GM18868 (cell line): ENCODE results near the gene FOSL2.

Experiments
- ATAC-seq: cut with Tn5 transposase; IDR thresholded peaks from one replicate; pipeline ENCODE4 v1.9.1; 2021; ENCODE audit warnings: mild to moderate bottlenecking, moderate library complexity; ENCODE audit not compliant: unreplicated experiment

The FOSL2 gene

GRCh38 chr2:28393114-28393836 lies 617 bp downstream of the FOSL2 start:
- no peak for ATAC-seq

- ATAC-seq: no peak
Observed at GRCh38 chr2:28394331-28394877, 1.7 kb downstream of the FOSL2 start.

- no peak for ATAC-seq
Observed at GRCh38 chr2:28394997-28395333, 2.3 kb downstream of the FOSL2 start.

- no peak for ATAC-seq
Observed at GRCh38 chr2:28395334-28396061, 2.8 kb downstream of the FOSL2 start.

- no peak for ATAC-seq
Observed at GRCh38 chr2:28397043-28397381, 4.4 kb downstream of the FOSL2 start.

DNA sequence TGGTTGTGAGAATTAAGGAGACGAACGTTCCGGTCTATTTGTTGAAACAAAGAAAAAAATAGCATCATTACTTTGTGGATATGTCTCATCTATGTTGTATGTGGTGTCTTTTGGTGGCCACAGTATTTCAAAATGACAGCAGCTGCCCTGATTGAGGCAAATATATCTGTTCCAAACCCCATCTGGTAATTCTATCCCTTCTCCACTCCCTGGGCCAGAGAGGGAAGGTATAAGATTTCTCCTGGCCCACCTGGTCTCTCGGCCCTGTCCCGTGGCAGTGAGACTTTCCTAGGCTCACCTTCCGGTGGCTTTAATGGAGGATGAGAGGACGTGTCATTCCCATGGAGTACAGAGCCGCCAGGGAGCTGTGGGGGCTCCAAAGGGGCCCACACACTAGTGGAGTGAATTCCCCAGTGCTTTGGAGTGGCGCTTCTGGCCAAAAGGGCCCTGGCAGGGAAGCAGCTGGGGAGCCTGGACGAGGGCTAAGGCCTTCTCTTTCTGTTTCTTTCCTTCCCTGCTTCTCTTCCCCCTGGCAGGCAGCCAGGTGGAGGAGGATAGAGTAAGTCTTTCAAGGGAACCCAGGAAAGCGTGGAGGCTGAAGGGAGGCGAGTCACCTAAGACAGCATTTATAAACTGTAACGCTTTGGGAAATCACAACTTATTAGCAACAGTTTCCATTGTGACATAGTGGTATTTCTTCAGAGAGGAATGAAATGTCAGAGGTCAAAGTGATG lies 5.6 kb downstream of the FOSL2 start:
- ATAC-seq: no peak

DNA sequence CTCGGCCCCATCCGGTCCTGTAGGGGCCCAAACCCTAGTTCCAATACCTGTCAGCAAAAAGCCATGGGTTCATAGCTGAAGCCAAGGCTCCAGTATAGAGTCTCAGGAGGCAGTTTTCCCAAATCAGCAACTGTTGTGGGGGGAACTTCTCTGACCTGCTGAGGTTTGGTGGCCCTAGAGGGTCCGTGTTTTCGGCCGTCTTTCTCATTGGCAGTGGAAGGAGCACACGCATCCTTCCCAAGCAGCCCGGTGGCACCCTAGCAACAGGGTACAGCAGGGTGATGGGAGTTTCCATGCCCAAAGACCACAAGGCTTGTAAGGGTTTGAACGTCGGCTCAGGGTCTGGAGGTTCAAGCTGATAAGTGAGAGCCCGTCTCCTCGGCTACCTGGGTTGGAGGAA lies 6.6 kb downstream of the FOSL2 start:
- no peak for ATAC-seq

DNA sequence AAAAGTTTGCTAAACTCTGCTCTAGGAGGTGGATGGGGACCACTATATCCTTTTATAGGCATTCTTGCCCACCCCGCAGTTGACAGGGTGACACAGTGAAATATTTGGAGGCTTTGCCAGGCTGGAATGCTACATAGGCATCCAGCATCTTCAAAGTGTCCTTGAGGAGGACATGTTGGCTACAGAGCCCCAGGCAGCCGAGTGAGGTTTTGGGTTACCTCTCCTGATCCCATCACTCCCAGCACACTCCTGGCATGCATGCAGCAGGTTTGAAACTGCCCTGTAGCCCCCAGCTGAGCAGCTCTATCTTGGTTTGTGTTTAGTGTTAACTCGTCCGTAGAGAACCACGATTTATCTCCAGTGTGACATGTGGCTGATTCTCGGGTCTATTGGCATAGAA lies 7.3 kb downstream of the FOSL2 start:
- ATAC-seq: no peak

GRCh38 chr2:28400419-28400818 lies 7.8 kb downstream of the FOSL2 start:
- no peak for ATAC-seq

DNA sequence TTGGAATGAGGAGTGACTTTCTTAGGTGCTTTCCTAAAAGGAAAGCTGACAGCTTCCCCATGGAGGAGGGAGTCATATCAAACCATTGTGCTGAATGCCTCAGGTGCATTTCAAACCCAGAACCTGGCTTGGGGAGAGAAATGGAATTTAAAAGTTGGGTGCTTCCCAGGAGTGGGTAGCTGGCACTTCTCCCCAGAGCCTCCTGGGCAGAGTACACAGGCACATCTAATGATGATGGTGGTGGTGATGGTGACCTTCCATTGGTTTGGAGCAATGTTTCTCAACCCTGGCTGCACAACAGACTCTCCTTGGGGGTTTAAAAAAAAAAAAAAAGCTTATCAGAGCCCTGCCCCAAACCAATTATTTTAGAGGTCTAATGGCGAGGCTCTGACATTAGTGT lies 8.3 kb downstream of the FOSL2 start:
- ATAC-seq: no peak

GRCh38 chr2:28401411-28401810 lies 8.8 kb downstream of the FOSL2 start:
- ATAC-seq: no peak

- no peak for ATAC-seq
Observed at GRCh38 chr2:28401948-28402550, 9.4 kb downstream of the FOSL2 start.

DNA sequence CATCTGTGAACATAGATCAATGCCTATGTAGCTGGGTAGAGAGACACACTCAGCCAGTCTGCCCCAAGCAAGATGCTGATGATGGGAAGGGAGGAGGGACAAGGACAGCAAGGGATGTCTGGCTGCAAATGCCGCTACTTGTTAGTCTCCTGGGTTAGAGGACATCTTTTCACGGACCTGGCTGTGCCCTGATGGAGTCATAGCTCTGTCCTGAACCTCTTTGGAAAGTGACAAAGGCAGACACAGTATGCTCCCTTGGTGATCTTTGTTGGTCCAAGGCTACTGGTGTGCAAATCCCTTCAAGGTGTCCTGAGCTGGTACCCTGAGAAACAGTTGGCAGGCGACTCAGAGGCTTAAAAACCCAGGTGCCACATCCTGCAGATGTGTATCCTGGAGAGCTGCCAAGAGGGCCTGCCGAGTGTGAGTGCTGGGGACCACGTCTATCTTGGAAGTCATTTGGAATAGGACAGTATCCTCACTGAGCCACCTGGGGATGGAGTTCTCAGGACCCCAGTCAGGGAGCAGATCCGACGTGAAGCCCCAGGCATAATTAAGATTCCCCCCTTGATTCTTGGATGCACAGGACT lies 10.8 kb downstream of the FOSL2 start:
- ATAC-seq: no peak

DNA sequence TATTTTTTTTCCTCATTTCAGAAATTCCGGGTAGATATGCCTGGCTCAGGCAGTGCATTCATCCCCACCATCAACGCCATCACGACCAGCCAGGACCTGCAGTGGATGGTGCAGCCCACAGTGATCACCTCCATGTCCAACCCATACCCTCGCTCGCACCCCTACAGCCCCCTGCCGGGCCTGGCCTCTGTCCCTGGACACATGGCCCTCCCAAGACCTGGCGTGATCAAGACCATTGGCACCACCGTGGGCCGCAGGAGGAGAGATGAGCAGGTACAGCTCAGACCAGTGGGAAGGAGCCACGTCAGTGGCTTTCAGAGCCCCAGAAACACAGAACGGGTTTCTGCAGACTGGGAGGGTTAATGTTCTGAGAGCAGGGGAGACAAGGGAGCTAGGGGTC lies 11.4 kb downstream of the FOSL2 start:
- no peak for ATAC-seq

DNA sequence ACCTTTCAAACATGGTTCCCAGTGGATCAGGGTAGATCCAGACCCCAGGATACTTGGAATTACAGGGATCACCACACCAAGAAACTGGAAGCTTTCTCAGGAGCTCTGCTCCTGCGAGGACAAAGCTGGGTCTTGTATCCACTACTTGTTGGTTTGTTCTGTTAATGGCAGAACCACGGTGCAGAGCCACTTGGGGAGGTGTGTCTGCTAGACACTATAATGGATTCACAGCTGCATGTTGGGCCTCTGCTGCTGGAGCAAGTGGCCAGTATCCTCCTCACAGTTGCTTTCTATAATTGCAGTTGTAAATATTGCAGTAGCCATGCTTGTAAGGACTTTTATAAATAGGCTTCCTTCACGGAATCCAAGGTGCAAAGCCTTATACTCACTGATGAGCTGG lies 12.9 kb downstream of the FOSL2 start:
- ATAC-seq: no peak

GRCh38 chr2:28406276-28407096 lies 13.8 kb downstream of the FOSL2 start:
- ATAC-seq: no peak

DNA sequence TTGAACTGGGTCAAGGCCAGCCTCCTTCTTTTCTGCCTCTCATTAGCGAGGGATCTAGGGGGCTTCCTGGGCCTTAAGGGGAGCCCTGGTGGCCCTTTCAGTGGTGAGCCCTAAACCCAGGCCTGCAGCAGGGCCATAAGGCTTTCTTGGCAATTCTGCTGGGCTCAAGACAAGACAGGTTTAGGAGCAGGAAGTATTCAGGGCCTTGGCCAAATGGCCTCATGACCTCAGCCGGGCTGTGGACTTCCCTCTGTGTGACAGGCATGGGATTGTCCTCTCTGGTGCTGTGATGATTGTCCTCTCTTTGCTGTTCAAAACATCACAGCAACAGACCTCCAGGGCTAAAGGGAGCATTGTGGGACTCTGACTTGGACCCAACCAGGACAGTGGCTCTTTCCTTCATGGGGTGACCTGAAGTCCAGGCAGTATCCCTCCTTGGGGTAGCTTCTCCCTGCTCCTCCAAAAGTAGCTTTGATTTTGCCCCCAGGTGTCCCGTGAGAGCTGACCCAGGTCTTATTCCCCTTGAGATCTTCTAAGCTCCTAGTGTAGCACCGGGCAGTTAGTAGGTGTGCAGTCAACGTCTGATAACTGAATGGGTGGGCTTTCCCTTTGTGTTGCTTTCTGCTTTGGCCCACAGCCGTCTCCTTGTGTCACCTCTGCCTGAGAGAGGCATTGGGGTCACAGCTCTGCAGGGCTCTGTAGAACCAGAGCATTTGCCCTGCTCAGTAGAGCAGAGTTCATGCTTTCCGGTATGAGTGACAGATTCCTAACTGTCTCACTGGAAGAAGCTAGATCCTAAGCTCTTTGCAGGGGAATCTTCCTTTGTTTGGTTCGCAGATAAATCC lies 14.7 kb downstream of the FOSL2 start:
- ATAC-seq: no peak

DNA sequence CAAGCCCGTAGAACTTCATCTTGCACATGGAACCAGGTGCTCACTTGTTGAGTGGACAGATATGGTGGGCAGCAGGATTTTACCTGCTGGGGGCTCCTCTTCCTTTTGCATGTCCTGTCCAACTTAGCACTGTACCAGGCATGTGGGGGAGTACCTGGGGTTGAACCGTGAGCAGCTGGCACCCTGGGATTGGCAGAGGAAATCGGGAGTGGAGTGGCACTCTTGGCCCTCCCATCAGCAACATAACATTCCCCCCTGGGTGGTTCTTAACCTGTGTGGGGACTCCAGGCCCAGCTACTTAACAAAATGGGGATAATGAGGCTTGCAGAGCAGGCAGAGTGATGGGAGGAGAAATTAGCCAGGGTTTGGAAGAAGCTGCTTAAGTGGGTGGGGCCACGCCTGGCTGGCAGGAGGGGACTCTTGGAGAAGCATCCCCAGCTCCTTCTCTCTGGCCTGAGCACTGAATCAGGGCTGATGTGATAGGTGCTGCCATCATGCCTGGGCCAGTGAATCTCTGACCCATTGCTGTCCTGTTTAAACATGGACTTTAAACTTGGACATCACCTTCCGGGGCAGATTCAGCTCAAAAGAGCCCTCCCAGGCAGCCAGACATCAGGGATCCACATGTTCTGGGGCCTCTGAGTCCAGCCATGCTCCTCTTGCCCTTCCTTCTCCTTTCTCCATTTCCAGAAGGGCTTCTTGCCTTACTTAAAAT lies 15.5 kb downstream of the FOSL2 start:
- ATAC-seq: no peak
